Ishikawa (cell line): Measurements from ENCODE around the gene MAP3K2.

Experiments
- CEBPB ChIP-seq: IDR thresholded peaks from 2 replicates; pipeline ENCODE4 v1.6.1; 2012
- CREB1 ChIP-seq: IDR thresholded peaks from 2 replicates; pipeline ENCODE4 v1.6.1; 2012; ENCODE audit warnings: low read depth
- EGR1 ChIP-seq: IDR thresholded peaks from 2 replicates; pipeline ENCODE4 v1.6.1; 2012
- EP300 ChIP-seq: IDR thresholded peaks from 2 replicates; pipeline ENCODE4 v1.6.1; 2012; ENCODE audit warnings: borderline replicate concordance
- FOXM1 ChIP-seq: IDR thresholded peaks from 2 replicates; pipeline ENCODE4 v1.6.1; 2012; ENCODE audit warnings: low read depth, borderline replicate concordance
- MAX ChIP-seq: IDR thresholded peaks from 2 replicates; pipeline ENCODE4 v1.6.1; 2012
- NFIC ChIP-seq: IDR thresholded peaks from 2 replicates; pipeline ENCODE4 v1.6.1; 2012
- RAD21 ChIP-seq: IDR thresholded peaks from 2 replicates; pipeline ENCODE4 v1.6.1; 2012; ENCODE audit warnings: low read depth
- REST ChIP-seq: IDR thresholded peaks from 2 replicates; pipeline ENCODE4 v1.6.1; 2012; ENCODE audit warnings: low read depth, mild to moderate bottlenecking
- TAF1 ChIP-seq: IDR thresholded peaks from 2 replicates; pipeline ENCODE4 v1.6.1; 2012; ENCODE audit warnings: low read depth, mild to moderate bottlenecking
- TCF12 ChIP-seq: IDR thresholded peaks from 2 replicates; pipeline ENCODE4 v1.6.1; 2012; ENCODE audit warnings: low read depth
- TEAD4 ChIP-seq: IDR thresholded peaks from 2 replicates; pipeline ENCODE4 v1.6.1; 2012
- YY1 ChIP-seq: IDR thresholded peaks from 2 replicates; pipeline ENCODE4 v1.6.1; 2012; ENCODE audit warnings: low read depth
- ZBTB7A ChIP-seq: IDR thresholded peaks from 2 replicates; pipeline ENCODE4 v1.6.1; 2012; ENCODE audit warnings: low read depth
- TF ChIP-seq, protein P1 (sequence below): IDR thresholded peaks from 2 replicates; pipeline ENCODE4 v1.6.1; 2012

MAP3K2 gene

DNA sequence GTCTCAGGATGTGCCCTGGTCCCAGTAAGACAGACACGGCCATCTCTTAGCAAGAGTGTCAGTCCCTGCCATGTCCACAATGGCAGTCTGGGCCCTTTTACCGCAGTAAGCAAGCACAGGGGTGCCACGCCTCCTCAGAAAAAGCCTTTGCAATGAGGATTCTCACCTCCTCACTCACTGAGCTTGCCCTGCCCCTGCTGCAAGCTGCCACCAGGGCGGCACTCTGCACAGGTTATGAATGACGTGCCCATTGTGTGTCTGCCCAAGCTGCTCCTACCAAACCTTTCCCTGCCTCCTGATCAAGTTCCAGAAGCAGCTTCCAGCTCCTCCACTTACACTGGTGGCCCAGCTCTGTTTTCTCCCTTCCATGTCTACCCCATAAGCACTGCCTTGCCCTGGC, 117.1 kb downstream of the MAP3K2 start:
- TF ChIP-seq TCF12 (no peak), MAX (no peak)

GRCh38 chr2:127261804-127262406, 125.9 kb downstream of the MAP3K2 start:
- TF ChIP-seq TCF12 (no peak), CEBPB (no peak), TAF1 (no peak), RAD21 (no peak), ZBTB7A (no peak), EGR1 (no peak)

DNA sequence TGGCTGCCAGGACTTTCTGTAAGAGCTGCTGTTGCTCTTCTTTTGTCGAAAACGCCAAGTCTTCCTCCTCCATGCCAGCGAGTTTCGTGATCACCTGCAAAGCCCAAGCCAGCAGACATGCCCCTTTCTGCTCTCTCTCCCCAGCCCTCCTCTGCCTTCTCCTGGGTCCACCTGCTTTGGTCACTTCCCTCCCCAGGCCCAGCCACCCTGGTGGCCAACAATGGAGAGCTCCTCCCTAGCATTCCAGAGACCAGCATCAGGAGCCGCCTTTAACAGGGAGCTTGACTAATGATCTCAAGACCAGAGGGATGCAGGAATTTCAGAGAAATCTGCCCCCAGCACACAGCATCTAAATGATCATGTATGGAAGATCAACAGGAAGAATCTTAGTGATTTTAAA, 128.4 kb downstream of the MAP3K2 start:
- TF ChIP-seq TEAD4 (no peak), FOXM1 (no peak), CEBPB (no peak), EP300 (no peak), NFIC (no peak), CREB1 (no peak), REST (no peak), EGR1 (no peak), ZBTB7A (no peak), YY1 (no peak)
- TF ChIP-seq, protein P1, sequence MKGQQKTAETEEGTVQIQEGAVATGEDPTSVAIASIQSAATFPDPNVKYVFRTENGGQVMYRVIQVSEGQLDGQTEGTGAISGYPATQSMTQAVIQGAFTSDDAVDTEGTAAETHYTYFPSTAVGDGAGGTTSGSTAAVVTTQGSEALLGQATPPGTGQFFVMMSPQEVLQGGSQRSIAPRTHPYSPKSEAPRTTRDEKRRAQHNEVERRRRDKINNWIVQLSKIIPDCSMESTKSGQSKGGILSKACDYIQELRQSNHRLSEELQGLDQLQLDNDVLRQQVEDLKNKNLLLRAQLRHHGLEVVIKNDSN, result no peak

DNA sequence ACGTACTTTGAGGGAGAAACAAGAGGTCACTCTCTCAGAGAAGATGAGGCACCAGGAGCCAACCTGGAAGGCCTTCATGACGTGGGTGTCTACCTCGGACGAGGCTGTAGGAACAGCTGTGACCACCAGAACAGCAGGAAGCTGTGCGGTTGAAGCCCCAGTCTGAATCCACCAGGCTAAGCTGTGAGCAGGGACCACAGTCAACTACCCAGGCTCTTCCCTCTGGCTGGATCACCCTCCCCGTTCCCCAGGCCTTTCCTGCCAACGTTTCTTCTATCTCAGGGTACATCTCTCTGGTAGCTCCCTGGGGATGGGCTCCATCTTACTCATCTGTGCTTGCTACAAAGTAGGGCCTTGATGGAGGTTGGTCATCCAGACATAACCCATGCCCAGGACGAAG, 130.9 kb downstream of the MAP3K2 start:
- no peak for TF ChIP-seq ZBTB7A
- TF ChIP-seq EGR1, result no peak
- TF ChIP-seq TEAD4, result no peak
- TF ChIP-seq RAD21, result no peak
- no peak for TF ChIP-seq EP300

- TF ChIP-seq TEAD4 (no peak), MAX (no peak), RAD21 (no peak), EGR1 (no peak), ZBTB7A (no peak)
Measured at GRCh38 chr2:127256381-127256780, 131.4 kb downstream of the MAP3K2 start.

- TF ChIP-seq REST (no peak), NFIC (no peak), TCF12 (no peak), FOXM1 (no peak)
Measured at GRCh38 chr2:127255721-127256120, 132.1 kb downstream of the MAP3K2 start.

- TF ChIP-seq REST (no peak), FOXM1 (no peak), RAD21 (no peak), TAF1 (no peak), CREB1 (no peak)
- TF ChIP-seq, protein P1, result no peak
Measured at GRCh38 chr2:127255146-127255545, 132.6 kb downstream of the MAP3K2 start.
